HG02885 (cell line): Measurements from ENCODE around the gene TBL1XR1.
"Not testable (repeated sequence)": the region's sequence is repeated elsewhere in the genome, so short reads cannot be mapped to it uniquely, and the experiment has no call there.

Source experiments
- ATAC-seq: cut with Tn5 transposase; IDR thresholded peaks from one replicate; pipeline ENCODE4 v1.9.1; 2021; ENCODE audit warnings: mild to moderate bottlenecking; ENCODE audit not compliant: unreplicated experiment, poor library complexity

Gene TBL1XR1

DNA sequence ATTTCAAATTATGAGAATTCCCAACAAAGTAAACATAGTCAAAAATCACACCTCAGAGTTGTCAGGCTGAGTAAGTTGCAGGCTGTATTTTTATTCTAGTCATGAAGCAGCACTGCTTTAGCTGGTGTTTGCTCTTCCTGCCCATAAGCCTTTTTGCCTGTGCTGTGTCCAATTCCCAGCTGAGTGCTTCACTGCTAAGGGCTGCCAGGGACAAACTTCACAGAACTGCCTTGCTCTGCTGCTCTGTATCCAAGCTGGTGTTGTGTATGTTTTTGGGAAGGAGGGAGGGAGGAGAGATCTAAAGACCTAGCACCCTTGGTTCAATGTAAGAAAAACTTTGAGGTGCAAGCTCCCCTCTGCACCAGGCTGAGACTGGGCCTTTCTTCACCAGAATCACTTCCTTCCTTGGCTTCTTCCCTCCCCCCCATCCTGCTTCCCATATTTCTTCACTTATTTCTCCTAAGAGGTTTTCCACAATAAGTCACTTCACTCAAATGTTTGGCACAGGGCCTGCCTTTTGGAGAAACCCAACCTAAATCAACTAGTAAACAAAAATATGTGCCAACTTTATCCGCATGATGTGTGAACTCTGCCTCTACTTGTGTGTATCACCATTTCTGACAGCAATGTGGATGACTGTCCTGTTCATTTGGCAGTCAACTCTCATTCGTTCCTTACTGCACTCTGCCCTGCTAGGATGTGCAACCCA is 156.1 kb downstream of the TBL1XR1 start:
- no peak for ATAC-seq

DNA sequence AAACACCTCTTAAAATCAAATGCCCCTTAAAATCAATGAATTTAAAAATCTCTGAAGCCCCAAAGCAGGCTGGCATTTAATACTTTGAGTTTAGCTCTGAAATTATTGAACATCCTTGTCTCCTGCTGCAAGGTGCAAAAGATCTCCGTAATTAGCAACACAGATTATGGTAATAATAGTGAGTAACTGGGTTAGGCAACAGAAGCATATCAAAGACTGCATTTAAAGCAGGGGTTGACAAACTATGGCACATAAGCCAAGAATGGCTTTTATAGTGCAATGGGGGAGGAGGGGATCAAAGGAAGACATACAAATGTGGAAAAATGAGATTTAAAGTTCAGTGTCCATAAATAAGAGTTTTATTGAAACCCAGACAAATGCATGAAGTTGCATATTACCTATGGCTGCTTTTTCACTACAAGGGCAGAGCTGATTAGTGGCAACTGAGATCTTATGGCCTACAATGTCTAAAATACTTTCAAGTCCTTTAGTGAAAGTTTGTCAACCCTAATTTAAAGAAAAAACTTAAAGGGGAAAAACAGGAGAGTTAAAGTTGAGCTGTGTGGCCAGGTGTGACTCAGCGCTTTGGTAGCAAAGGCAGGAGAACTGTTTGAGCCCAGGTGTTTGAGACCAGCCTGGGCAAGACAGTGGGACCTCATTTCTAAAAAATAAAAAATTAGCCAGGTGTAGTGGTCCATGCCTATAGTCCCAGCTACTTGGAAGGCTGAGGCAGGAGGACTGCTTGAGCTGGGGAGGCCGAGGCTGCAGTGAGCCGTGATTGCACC is 157.6 kb downstream of the TBL1XR1 start:
- no peak for ATAC-seq

- ATAC-seq: no peak
These were observed 160.0 kb downstream of the TBL1XR1 start for GRCh38 chr3:177037241-177037640.

DNA sequence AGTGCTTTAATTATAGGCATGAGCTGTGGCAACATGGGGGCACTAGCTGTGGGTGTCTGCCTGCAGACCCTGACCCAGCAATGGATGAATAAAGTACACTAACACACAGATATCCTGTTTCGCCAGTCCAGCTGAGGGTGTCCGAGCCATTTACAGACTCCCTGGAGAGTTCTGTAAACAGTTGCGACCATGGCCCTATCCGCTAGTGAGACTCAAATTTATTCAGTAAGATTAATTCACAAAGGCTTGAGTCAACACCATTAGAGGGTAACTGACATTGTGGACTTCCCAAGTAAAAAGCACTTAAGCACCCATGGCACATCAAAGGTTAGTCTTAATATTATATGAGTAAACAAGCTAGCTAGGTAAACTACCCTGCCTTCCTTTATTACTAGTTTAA is 161.6 kb downstream of the TBL1XR1 start:
- ATAC-seq: no peak

GRCh38 chr3:177034832-177035475 is 162.3 kb downstream of the TBL1XR1 start:
- no peak for ATAC-seq

DNA sequence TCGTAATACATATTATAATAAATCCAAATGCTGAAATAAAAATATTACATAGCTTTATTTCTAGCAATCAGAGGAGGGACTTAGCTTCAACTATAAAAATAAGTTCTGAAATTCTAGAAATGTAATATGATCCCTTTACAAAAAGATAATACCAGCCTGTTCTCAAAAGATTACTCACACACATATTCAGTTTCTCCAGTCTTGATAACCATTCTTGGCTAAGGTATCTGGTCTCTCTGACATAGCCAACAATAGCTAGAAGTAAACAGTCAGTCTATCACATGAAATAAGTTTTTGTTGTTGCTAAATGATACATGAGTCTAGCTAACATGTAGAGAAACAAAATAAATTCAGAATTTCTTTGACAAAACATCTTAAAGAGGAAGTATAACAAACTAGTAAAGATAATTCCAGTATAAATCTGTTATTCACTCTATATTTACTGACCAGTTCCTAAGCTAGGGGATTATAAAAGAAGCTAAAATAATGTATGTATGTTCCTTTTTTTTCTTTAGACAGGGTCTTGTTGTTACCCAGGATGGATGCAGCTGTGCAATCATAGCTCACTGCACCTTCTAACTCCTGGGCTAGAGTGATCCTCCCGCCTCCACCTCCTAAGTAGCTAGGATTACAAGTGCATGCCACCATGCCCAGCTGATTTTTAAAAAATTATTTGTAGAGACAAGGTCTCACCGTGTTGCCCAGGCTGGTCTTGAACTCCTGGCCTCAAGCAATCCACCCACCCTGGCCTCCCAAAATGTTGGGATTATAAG is 170.6 kb downstream of the TBL1XR1 start:
- no peak for ATAC-seq

DNA sequence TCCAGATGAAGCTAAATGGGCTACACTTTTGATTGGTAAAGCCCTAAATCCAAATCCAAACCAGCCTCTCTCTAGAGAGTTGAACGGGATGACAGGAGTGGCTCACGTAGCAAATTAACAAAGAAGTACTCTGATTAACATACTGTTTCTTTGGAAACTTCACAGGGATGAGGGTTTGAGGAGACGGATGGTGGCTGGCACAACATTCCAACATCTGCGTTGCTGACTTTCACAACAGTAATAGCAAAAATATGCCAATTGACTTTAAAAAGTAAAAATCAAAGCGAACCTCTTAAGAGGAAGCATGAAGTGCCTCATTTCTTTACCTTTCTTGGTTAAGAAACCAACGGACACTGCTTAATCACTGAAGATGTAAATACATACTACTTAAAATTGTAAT is 181.4 kb downstream of the TBL1XR1 start:
- ATAC-seq: no peak

GRCh38 chr3:177013681-177014280 is 183.5 kb downstream of the TBL1XR1 start:
- ATAC-seq: no peak

- no peak for ATAC-seq
These were observed 191.4 kb downstream of the TBL1XR1 start for GRCh38 chr3:177005718-177006405.

DNA sequence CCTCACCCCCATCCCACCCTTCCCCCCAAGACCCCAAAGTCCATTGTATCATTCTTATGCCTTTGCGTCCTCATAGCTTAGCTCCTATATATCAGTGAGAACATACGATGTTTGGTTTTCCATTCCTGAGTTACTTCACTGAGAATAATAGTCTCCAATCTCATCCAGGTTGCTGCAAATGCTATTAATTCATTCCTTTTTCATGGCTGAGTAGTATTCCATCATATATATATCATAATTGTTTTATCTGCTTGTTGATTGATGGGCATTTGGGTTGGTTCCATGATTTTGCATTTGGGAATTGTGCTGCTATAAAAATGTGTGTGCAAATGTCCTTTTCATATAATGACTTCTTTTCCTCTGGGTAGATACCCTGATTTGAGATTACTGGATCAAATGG is 197.1 kb downstream of the TBL1XR1 start:
- not testable (repeated sequence) for ATAC-seq

GRCh38 chr3:176995946-176996345 is 201.3 kb downstream of the TBL1XR1 start:
- no peak for ATAC-seq

GRCh38 chr3:176994891-176995781 is 202.1 kb downstream of the TBL1XR1 start:
- ATAC-seq: no peak

- no peak for ATAC-seq
These were observed 202.9 kb downstream of the TBL1XR1 start for GRCh38 chr3:176994393-176994792.

GRCh38 chr3:176992978-176993377 is 204.3 kb downstream of the TBL1XR1 start:
- ATAC-seq: no peak

GRCh38 chr3:176992565-176992964 is 204.7 kb downstream of the TBL1XR1 start:
- no peak for ATAC-seq

DNA sequence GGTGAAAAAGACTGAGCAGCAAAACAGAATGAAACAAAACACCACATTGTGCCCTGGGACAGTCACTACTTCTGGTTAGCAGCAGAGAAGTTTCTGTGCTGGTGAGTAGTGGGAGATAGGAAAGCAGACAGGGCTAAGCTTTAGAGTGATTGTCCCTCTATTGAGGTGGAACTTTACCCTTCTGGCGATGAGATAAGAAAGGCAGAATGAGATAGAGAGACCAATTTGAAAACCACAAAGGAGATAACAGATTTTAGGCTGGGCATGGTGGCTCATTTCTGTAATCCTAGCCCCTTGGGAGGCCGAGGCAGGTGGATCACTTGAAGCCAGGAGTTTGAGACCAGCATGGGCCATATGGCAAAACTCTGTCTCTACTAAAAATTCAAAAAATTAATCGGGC is 208.5 kb downstream of the TBL1XR1 start:
- no peak for ATAC-seq

GRCh38 chr3:176987901-176988650 is 209.2 kb downstream of the TBL1XR1 start:
- ATAC-seq: no peak

DNA sequence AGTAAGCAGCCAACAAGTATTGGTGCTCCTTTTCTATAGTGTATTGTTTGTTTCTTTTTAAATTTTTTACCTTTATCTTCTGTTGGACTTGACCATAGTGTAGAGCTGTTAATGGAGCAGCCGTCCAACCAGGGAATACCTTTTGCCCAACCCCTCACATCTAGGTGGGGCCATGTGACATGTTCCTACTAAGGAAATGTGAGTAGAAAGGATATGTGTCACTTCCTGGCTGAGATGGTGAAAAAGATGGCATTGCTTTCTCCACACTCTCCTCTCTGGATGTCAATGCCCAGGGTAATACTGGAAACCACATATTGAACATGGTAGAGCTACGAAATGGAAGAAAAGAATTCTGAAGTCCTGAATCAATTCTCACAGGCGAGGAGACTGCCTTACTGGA is 218.8 kb downstream of the TBL1XR1 start:
- ATAC-seq: no peak
